ENCODE data around the gene PRRC1.
"Not testable (repeated sequence)": the region's sequence is repeated elsewhere in the genome, so short reads cannot be mapped to it uniquely, and the experiment has no call there.

PRRC1 gene

GRCh38 chr5:127536687-127537086 lies 19.2 kb downstream of the PRRC1 start:
- no peak overlapping the region for H3K27ac ChIP-seq
- no peak overlapping the region for H3K4me3 ChIP-seq

DNA sequence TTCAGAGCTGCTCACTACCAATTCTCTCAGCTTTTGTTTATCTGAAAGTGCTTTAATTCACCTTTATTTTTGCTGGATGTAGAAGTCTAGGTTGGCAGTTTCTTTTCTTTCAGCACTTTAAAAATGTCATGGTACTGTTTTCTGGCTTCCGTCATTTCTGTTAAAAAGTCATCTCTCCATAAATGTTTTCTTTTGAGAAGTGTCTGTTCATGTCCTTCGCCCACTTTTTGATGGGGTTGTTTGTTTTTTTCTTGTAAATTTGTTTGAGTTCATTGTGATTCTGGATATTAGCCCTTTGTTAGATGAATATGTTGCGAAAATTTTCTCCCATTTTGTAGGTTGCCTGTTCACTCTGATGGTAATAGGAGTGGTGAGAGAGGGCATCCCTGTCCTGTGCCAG lies 23.1 kb downstream of the PRRC1 start:
- H3K27ac ChIP-seq, H3K4me3 ChIP-seq: not testable (repeated sequence)

DNA sequence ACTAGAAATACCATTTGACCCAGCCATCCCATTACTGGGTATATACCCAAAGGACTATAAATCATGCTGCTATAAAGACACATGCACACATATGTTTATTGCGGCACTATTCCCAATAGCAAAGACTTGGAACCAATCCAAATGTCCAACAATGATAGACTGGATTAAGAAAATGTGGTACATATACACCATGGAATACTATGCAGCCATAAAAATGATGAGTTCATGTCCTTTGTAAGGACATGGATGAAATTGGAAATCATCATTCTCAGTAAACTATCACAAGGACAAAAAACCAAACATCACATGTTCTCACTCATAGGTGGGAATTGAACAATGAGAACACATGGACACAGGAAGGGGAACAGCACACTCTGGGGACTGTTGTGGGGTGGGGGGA lies 27.8 kb downstream of the PRRC1 start:
- H3K27ac ChIP-seq, H3K4me3 ChIP-seq: not testable (repeated sequence)

GRCh38 chr5:127549551-127549950 lies 32.1 kb downstream of the PRRC1 start:
- Histone ChIP-seq H3K4me3 (no peak overlapping the region), H3K27ac (no peak overlapping the region)

DNA sequence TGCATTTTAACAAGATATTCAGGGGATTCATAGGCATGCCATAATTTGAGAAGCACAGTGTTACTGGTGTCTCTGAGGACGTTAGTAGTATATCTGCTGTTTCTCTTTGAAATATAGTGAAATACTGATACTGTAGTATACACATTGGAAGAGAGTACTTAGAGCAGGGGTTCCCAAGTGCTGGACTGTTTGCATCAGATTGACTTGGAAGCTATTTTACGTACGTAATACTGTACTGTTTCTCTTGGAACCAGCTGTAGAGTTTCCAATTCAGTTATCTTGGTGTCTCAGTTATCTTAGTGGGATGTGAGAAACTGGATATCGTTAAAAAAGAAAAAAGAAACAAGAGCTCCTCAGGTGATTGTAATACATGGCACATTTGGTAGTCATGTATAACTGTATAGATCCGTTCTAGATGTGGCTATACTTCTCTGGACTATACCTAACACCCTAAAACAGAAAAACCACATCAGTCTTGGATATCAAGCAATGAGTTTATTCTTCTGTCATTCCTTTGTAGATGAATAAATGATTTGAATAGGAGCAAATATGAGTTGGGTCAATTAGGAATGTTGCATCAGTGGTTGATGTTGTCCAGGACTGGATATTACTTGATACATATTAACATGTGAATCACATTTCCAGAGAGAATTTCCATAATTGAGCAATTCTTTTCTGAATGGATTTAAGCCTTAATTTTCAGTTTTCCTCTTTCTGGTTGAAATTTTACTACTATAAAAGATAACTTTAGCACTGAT lies 33.4 kb downstream of the PRRC1 start:
- H3K4me3 ChIP-seq, result no peak overlapping the region
- H3K27ac ChIP-seq, result no peak overlapping the region

- no peak overlapping the region for H3K27ac ChIP-seq
- H3K4me3 ChIP-seq, result no peak overlapping the region
Observed at GRCh38 chr5:127551410-127552041, 34.1 kb downstream of the PRRC1 start.

GRCh38 chr5:127555826-127556225 lies 38.4 kb downstream of the PRRC1 start:
- Histone ChIP-seq H3K27ac (no peak overlapping the region), H3K4me3 (no peak overlapping the region)

- no peak overlapping the region for H3K27ac ChIP-seq
- H3K4me3 ChIP-seq, result no peak overlapping the region
Observed at GRCh38 chr5:127556609-127557334, 39.3 kb downstream of the PRRC1 start.

GRCh38 chr5:127558273-127558672 lies 40.8 kb downstream of the PRRC1 start:
- Histone ChIP-seq H3K27ac (no peak overlapping the region), H3K4me3 (no peak overlapping the region)

- Histone ChIP-seq H3K4me3 (no peak overlapping the region), H3K27ac (no peak overlapping the region)
Observed at GRCh38 chr5:127561254-127561653, 43.8 kb downstream of the PRRC1 start.

- Histone ChIP-seq H3K27ac (no peak overlapping the region), H3K4me3 (no peak overlapping the region)
Observed at GRCh38 chr5:127562252-127562651, 44.8 kb downstream of the PRRC1 start.

- Histone ChIP-seq H3K4me3 (no peak overlapping the region), H3K27ac (no peak overlapping the region)
Observed at GRCh38 chr5:127563136-127563535, 45.7 kb downstream of the PRRC1 start.

DNA sequence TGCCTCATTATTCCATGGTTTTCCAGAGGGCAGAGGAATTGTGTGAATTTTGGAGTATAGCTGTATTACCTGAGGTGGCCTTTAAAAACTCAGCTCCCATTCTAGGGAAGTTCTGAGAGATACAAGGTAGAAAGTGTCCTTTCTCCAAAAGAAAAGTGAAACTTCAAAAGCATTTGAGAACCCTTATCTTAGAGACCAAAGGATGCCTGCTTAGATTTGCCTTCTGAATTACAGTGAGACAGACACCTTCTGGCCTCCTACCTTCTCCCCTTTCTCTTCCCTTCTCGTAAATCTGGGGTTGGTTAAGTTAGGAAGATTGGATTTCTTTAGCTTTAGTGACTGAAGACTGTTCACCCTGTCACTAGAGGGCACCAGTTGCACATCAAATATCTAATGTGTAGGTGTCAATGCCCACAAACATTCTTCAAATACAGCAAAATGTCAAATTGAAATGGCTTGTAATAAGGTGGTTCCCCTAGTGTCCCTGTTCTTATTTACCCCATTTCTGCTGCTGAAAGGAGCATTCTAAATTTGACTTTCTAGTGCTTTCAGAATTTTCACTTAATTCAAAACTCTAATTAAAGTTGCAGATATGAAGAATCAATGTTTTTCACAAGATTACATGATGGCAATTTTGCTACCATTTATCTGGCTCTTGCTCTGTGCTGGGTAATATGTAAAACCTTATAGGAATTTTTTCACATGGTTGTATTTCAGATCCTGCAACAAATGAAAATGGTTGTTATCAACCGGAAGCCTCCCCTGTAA lies 46.7 kb downstream of the PRRC1 start:
- Histone ChIP-seq H3K27ac (no peak overlapping the region), H3K4me3 (no peak overlapping the region)

GRCh38 chr5:127565586-127566270 lies 48.3 kb downstream of the PRRC1 start:
- no peak overlapping the region for H3K27ac ChIP-seq
- no peak overlapping the region for H3K4me3 ChIP-seq

DNA sequence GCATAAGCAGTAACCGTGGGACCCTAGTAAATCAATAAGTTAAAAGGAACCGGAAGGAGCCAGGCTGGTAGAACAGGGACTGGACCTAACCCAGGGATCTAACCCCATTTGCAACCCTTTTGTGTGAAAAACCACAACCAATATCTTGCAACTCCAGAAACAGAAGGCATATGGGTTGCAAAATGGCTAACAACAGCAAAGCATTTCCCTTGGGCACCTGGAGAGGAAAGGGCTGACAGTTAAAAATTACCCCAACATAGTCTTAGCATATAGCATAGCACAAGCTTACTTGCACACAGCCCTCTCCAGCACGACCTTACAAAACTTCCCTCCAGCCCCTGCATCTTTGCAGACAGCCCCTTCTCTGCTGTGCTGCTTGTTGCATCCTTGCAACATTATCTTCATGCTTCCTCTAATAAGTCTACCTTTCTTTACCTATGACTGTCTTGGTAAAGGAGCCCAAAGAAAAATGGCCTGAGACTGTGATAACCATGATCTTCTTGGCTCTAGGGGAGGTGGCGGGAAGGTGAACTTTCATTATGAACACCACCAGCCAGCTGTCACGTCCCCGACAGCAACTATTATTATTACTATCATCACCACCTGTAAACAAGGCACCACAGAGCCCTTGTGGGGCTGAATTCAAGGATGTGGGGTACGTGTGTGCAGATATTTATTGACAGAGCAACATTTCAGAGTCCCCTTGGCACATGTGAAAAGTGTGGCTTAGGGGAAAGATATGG lies 49.8 kb downstream of the PRRC1 start:
- no peak overlapping the region for H3K4me3 ChIP-seq
- no peak overlapping the region for H3K27ac ChIP-seq

DNA sequence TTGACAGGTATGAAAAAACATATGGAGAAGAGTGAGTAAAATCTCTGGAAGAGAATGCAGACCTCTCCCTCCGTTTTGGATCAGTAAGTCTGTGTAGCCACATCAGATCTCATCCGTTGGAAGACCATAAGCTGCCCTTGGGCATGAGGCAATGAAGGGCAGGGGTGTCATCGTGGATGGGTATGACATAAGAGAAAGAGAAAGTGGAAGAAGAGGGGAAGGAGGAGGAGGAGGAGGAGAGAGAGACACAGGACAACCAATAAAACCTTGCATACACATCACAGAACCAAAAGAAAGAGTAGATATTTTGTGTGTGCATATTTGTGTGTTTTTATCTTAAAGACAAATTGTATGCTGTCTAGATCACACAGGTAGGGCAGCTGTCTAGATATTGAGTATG lies 50.7 kb downstream of the PRRC1 start:
- Histone ChIP-seq H3K4me3 (no peak overlapping the region), H3K27ac (no peak overlapping the region)

GRCh38 chr5:127569471-127569870 lies 52.0 kb downstream of the PRRC1 start:
- not testable (repeated sequence) for H3K4me3 ChIP-seq, H3K27ac ChIP-seq

DNA sequence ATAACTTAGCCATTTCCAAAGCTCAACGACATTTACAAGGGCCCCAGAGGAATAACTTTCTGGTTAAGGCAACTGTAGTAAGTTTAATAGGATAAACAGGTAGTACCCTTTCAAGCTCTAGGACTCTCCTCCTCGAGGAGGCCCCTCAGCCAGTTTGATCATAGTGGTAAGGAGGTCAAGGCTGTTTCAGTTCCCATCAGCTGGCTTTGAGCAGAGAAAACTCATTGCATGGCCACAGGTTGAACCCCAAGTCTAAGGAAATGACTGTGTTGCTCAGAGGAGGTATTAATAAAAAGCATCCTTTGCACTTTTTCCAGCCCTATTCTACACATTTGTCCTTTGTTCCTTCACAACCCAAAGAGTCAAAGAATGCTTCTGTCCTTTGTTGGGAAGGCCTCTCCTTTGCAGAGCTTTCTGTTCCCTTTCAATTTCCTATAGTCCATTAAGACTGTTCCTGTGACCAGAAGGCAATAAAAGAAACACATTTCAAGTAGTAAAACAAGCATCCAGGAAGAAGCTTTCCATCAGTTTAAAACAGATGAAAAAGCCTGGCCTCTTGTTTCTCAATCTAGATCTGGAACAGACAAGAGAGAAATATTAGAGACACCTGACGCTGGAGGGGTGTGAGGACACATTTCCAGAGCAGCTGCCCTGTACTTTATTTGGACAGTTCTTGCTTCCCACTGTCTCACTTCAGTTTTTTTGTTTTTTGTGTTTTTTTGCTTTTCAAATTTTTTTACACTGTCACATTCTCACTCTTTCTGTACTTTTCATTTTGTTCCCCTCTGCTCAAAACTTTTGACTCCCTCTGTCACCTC lies 54.1 kb downstream of the PRRC1 start:
- Histone ChIP-seq H3K27ac (no peak overlapping the region), H3K4me3 (no peak overlapping the region)

Measured in skin epidermis (tissue), 12 donors.